HG03469 (cell line): ENCODE results near the gene OLFML2A.

ENCODE experiments used
- ATAC-seq: cut with Tn5 transposase; IDR thresholded peaks from one replicate; pipeline ENCODE4 v1.9.1; 2021; ENCODE audit warnings: mild to moderate bottlenecking, moderate library complexity, moderate number of reproducible peaks; ENCODE audit not compliant: unreplicated experiment

OLFML2A gene

GRCh38 chr9:124774129-124774978 is 2.6 kb upstream of the OLFML2A start:
- ATAC-seq = no peak

GRCh38 chr9:124776618-124776953 is 347 bp upstream of the OLFML2A start:
- ATAC-seq = no peak

- ATAC-seq = no peak
Observed at GRCh38 chr9:124778575-124779367, 1.8 kb downstream of the OLFML2A start.

- ATAC-seq = no peak
Observed at GRCh38 chr9:124779368-124780059, 2.6 kb downstream of the OLFML2A start.

GRCh38 chr9:124780060-124780756 is 3.3 kb downstream of the OLFML2A start:
- ATAC-seq = no peak

GRCh38 chr9:124780757-124781151 is 3.8 kb downstream of the OLFML2A start:
- no peak for ATAC-seq

- ATAC-seq = no peak
Observed at GRCh38 chr9:124781967-124782660, 5.2 kb downstream of the OLFML2A start.

- ATAC-seq = no peak
Observed at GRCh38 chr9:124782661-124783574, 6.0 kb downstream of the OLFML2A start.

- ATAC-seq = no peak
Observed at GRCh38 chr9:124783830-124784229, 6.9 kb downstream of the OLFML2A start.

GRCh38 chr9:124784509-124784908 is 7.6 kb downstream of the OLFML2A start:
- ATAC-seq = no peak

GRCh38 chr9:124786881-124787573 is 10.1 kb downstream of the OLFML2A start:
- ATAC-seq = no peak

GRCh38 chr9:124788542-124789217 is 11.7 kb downstream of the OLFML2A start:
- ATAC-seq = no peak

- ATAC-seq = no peak
Observed at GRCh38 chr9:124789531-124789930, 12.6 kb downstream of the OLFML2A start.

- ATAC-seq = no peak
Observed at GRCh38 chr9:124790301-124790700, 13.4 kb downstream of the OLFML2A start.

GRCh38 chr9:124790801-124791505 is 14.0 kb downstream of the OLFML2A start:
- ATAC-seq = no peak

- no peak for ATAC-seq
Observed at GRCh38 chr9:124792257-124793014, 15.5 kb downstream of the OLFML2A start.
